ENCODE data around the gene P2RY11.

Gene P2RY11

GRCh38 chr19:10111405-10111811, at the start of gene P2RY11:
TSS of gene P2RY11 (plus strand) at chr19:10111693. CDS start at chr19:10111722, 29 bp downstream.
- DNase-seq (ENCODE audit: low read depth, low spot score) = no peak

- DNase-seq (ENCODE audit: low read depth, low spot score) = no peak
Observed at GRCh38 chr19:10061717-10062310, 49.7 kb upstream of the P2RY11 start.

GRCh38 chr19:10068205-10068604, 43.3 kb upstream of the P2RY11 start:
- no peak for DNase-seq (ENCODE audit: low read depth, low spot score)

GRCh38 chr19:10069046-10069445, 42.4 kb upstream of the P2RY11 start:
- DNase-seq (ENCODE audit: low read depth, low spot score) = no peak

GRCh38 chr19:10070730-10071446, 40.6 kb upstream of the P2RY11 start:
- DNase-seq (ENCODE audit: low read depth, low spot score) = no peak

GRCh38 chr19:10074153-10074552, 37.3 kb upstream of the P2RY11 start:
- DNase-seq (ENCODE audit: low read depth, low spot score) = no peak

GRCh38 chr19:10076535-10076934, 35.0 kb upstream of the P2RY11 start:
- DNase-seq (ENCODE audit: low read depth, low spot score) = no peak

- no peak for DNase-seq (ENCODE audit: low read depth, low spot score)
Observed at GRCh38 chr19:10078329-10078728, 33.2 kb upstream of the P2RY11 start.

- DNase-seq (ENCODE audit: low read depth, low spot score) = no peak
Observed at GRCh38 chr19:10079031-10079453, 32.5 kb upstream of the P2RY11 start.

GRCh38 chr19:10083911-10084310, 27.6 kb upstream of the P2RY11 start:
- no peak for DNase-seq (ENCODE audit: low read depth, low spot score)

- no peak for DNase-seq (ENCODE audit: low read depth, low spot score)
Observed at GRCh38 chr19:10084803-10085202, 26.7 kb upstream of the P2RY11 start.

GRCh38 chr19:10085641-10086590, 25.6 kb upstream of the P2RY11 start, which contains the start of gene SHFL:
TSS of gene SHFL (plus strand) at chr19:10086317. CDS start at chr19:10086428, 111 bp downstream.
- DNase-seq (ENCODE audit: low read depth, low spot score) = no peak

- no peak for DNase-seq (ENCODE audit: low read depth, low spot score)
Observed at GRCh38 chr19:10086591-10087192, 24.8 kb upstream of the P2RY11 start.

GRCh38 chr19:10087296-10088061, 24.0 kb upstream of the P2RY11 start:
- DNase-seq (ENCODE audit: low read depth, low spot score) = no peak

- DNase-seq (ENCODE audit: low read depth, low spot score) = no peak
Observed at GRCh38 chr19:10088949-10089554, 22.4 kb upstream of the P2RY11 start.

- no peak for DNase-seq (ENCODE audit: low read depth, low spot score)
Observed at GRCh38 chr19:10089801-10090375, 21.6 kb upstream of the P2RY11 start.

GRCh38 chr19:10091370-10091687, 20.2 kb upstream of the P2RY11 start:
- no peak for DNase-seq (ENCODE audit: low read depth, low spot score)

GRCh38 chr19:10091895-10092641, 19.4 kb upstream of the P2RY11 start:
- no peak for DNase-seq (ENCODE audit: low read depth, low spot score)

- no peak for DNase-seq (ENCODE audit: low read depth, low spot score)
Observed at GRCh38 chr19:10092648-10093294, 18.7 kb upstream of the P2RY11 start.
